DMS53 (cell line): ENCODE measurements around the gene PLEKHJ1.

Experiments used
- DNase-seq: peaks from one replicate; lab custom pipeline; 2025; lab: John Stamatoyannopoulos, UW

The PLEKHJ1 gene

GRCh38 chr19:2269244-2270156 lies 33.4 kb upstream of the PLEKHJ1 start:
- DNase-seq, result peak; percentile 95

DNA sequence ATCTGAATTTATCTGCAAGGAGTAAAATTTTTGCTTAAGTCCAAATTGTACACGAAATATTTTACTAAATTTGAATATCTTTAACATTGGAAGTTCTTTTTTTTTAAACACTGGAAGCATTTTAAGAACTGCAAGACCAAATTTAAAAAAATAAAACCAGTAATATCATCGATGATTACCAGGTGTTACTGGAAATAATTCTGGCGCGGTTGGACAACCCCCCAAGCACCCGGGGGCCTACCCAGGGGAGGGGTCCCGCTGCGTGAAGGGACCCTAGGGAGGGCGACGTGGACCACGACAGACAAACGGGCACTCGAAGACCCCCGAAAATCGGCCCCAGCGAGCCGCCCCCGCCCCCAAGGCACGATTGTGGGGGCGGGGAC lies 32.7 kb upstream of the PLEKHJ1 start:
- DNase-seq, result no peak

- DNase-seq, result no peak
Observed at GRCh38 chr19:2268480-2268830, 32.3 kb upstream of the PLEKHJ1 start.

DNA sequence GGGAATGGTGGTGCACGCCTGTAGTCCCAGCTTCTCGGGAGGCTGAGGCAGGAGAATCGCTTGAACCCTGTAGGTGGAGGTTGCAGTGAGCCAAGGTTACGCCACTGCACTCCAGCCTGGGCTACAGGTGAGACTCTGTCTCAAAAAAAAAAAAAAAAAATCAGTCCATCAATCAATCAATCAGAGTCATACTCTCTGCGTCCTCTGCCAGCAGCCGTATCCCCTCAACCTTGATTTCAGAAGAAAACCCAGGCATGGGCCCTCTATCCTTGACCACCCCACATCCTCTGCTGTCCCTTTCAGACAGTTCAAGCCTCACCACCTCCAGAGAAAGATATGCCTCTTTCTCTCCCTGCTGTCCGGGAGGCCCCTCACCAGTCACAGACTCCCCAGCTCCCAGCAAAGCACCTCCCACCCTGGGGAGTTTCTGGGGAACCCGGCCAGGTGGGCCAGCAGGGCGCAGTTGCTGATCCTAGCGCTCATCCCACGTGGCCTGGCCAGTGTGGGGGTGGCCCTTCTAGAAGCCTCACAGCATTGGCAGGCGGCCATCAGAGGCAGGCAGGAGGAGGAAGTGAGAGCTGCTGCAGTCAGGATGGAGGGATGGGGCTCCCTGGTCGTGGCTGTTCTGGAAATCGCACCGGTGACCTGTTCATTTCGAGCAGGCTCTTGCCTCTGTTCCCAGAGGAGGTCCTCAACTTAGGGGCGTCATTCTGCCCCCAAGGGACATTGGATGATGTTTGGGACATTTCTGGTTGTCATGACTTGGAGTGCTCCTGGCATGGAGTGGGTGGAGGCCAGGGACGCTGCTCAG lies 30.3 kb upstream of the PLEKHJ1 start:
- DNase-seq, result peak; percentile 54

GRCh38 chr19:2261438-2262172 lies 25.5 kb upstream of the PLEKHJ1 start:
- DNase-seq, result peak; percentile 41

DNA sequence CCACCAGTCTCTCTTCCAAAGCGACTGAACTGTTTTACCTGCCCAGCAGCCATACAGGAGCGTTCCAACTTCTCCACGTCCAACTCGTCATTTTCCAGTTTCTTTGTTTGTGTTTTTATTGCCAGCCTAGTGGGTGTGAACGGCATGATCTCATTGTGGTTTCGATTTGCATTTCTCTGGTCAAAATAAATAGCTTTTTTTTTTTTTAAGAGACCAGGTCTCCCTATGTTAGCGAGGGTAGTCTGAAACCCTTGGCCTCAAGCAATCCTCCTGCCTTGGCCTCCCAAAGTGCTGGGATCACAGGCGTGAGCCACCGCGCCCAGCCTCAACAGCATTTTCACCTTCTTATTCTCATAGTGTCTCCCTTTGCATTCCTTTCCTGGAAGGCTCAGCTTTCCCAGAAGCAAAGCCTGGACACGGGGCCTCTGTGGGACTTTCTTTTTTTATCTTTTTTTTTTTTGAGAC lies 24.2 kb upstream of the PLEKHJ1 start:
- peak; percentile 63 for DNase-seq

- DNase-seq, result peak; percentile 85
Observed at GRCh38 chr19:2259336-2259735, 23.2 kb upstream of the PLEKHJ1 start.

- no peak for DNase-seq
Observed at GRCh38 chr19:2255982-2256685, 20.0 kb upstream of the PLEKHJ1 start, which contains the start of gene JSRP1. Gene JSRP1, minus strand, starts transcription at chr19:2256417. Its CDS starts 1,103 bp downstream, at chr19:2255314.

GRCh38 chr19:2255112-2255845 lies 19.1 kb upstream of the PLEKHJ1 start:
- DNase-seq, result no peak

- no peak for DNase-seq
Observed at GRCh38 chr19:2254064-2254872, 18.1 kb upstream of the PLEKHJ1 start.

- DNase-seq, result peak; percentile 26
Observed at GRCh38 chr19:2253106-2254063, 17.3 kb upstream of the PLEKHJ1 start.

GRCh38 chr19:2252797-2253105 lies 16.6 kb upstream of the PLEKHJ1 start:
- DNase-seq, result peak; percentile 44

GRCh38 chr19:2252055-2252796 lies 16.1 kb upstream of the PLEKHJ1 start:
- DNase-seq, result peak; percentile 44

- DNase-seq, result peak; percentile 68
Observed at GRCh38 chr19:2251106-2252054, 15.3 kb upstream of the PLEKHJ1 start.

GRCh38 chr19:2250766-2251105 lies 14.6 kb upstream of the PLEKHJ1 start:
- peak; percentile 59 for DNase-seq

GRCh38 chr19:2249880-2250765 lies 14.0 kb upstream of the PLEKHJ1 start:
- DNase-seq, result peak; percentile 52
